ENCODE measurements around the gene VSIR. TPM values are rescaled to one million over a fixed set of nuclear protein-coding genes. Genes with fewer than 3 reads are reported as not detected.

VSIR gene
- total RNA-seq, 2 donors from 2014 or later: 0.07 to 0.68 TPM

- Histone ChIP-seq H3K4me1 (ENCODE audit: control insufficient read depth, insufficient read depth, low read length) (no peaks in the 10 kb centered on the region), H3K4me3 (ENCODE audit: low read length) (no peak overlapping the region), H3K9me3 (ENCODE audit: control insufficient read depth, low read length) (no peaks in the 10 kb centered on the region), H3K27ac (ENCODE audit: low read depth, low read length) (no peak overlapping the region), H3K27me3 (ENCODE audit: control insufficient read depth, insufficient read depth, low read length, poor library complexity, severe bottlenecking) (peaks cover 16% of the 10 kb centered on the region), H3K36me3 (ENCODE audit: control insufficient read depth, insufficient read depth, low read length) (no peaks in the 10 kb centered on the region), H3K9ac (ENCODE audit: extremely low read depth, low read length, poor library complexity, severe bottlenecking) (no peak overlapping the region)
- DNase-seq: no peak
- Mint-ChIP-seq H3K27ac (no peak overlapping the region), H3K4me3 (no peak overlapping the region), H3K4me1 (peaks cover 5% of the 10 kb centered on the region), H3K27me3 (ENCODE audit: insufficient read depth) (peaks cover 34% of the 10 kb centered on the region), H3K36me3 (ENCODE audit: low read depth) (no peaks in the 10 kb centered on the region), H3K9me3 (no peaks in the 10 kb centered on the region)
- no peak for TF ChIP-seq CTCF (conservative IDR thresholded peaks at IDR 0.05)
- WGBS, 2 experiments (ENCODE audit: insufficient coverage in 1 of 2, insufficient read length in 1 of 2): 83 to 86% methylated on average over 8 to 11 of the region's 11 CpGs
These were observed 9.8 kb downstream of the VSIR start for GRCh38 chr10:71763352-71764127.

GRCh38 chr10:71762324-71762723 lies 11.0 kb downstream of the VSIR start:
- no peak for TF ChIP-seq CTCF (conservative IDR thresholded peaks at IDR 0.05)
- H3K4me3 Mint-ChIP-seq: no peak overlapping the region
- DNase-seq: no peak
- no peaks in the 10 kb centered on the region for H3K4me1 ChIP-seq (ENCODE audit: control insufficient read depth, insufficient read depth, low read length)
- no peak overlapping the region for H3K27ac Mint-ChIP-seq
- peaks cover 2% of the 10 kb centered on the region for H3K4me1 Mint-ChIP-seq
- H3K36me3 Mint-ChIP-seq (ENCODE audit: low read depth): no peaks in the 10 kb centered on the region
- no peaks in the 10 kb centered on the region for H3K9me3 ChIP-seq (ENCODE audit: control insufficient read depth, low read length)
- no peaks in the 10 kb centered on the region for H3K9me3 Mint-ChIP-seq
- H3K36me3 ChIP-seq (ENCODE audit: control insufficient read depth, insufficient read depth, low read length): no peaks in the 10 kb centered on the region
- 88 to 95% methylated on average over 5 of the region's 5 CpGs for WGBS, 2 experiments (ENCODE audit: insufficient coverage in 1 of 2, insufficient read length in 1 of 2)
- H3K27me3 ChIP-seq (ENCODE audit: control insufficient read depth, insufficient read depth, low read length, poor library complexity, severe bottlenecking): peaks cover 16% of the 10 kb centered on the region
- no peak overlapping the region for H3K27ac ChIP-seq (ENCODE audit: low read depth, low read length)
- H3K9ac ChIP-seq (ENCODE audit: extremely low read depth, low read length, poor library complexity, severe bottlenecking): no peak overlapping the region
- no peak overlapping the region for H3K4me3 ChIP-seq (ENCODE audit: low read length)
- peaks cover 34% of the 10 kb centered on the region for H3K27me3 Mint-ChIP-seq (ENCODE audit: insufficient read depth)

- peaks cover 16% of the 10 kb centered on the region for H3K27me3 ChIP-seq (ENCODE audit: control insufficient read depth, insufficient read depth, low read length, poor library complexity, severe bottlenecking)
- no peaks in the 10 kb centered on the region for H3K9me3 ChIP-seq (ENCODE audit: control insufficient read depth, low read length)
- peak; percentile 68 for TF ChIP-seq CTCF (conservative IDR thresholded peaks at IDR 0.05)
- H3K4me1 ChIP-seq (ENCODE audit: control insufficient read depth, insufficient read depth, low read length): no peaks in the 10 kb centered on the region
- H3K27ac Mint-ChIP-seq: no peak overlapping the region
- H3K27me3 Mint-ChIP-seq (ENCODE audit: insufficient read depth): peaks cover 34% of the 10 kb centered on the region
- H3K4me1 Mint-ChIP-seq: peaks cover 1% of the 10 kb centered on the region
- H3K36me3 Mint-ChIP-seq (ENCODE audit: low read depth): no peaks in the 10 kb centered on the region
- no peak overlapping the region for H3K9ac ChIP-seq (ENCODE audit: extremely low read depth, low read length, poor library complexity, severe bottlenecking)
- H3K4me3 ChIP-seq (ENCODE audit: low read length): no peak overlapping the region
- no peak overlapping the region for H3K27ac ChIP-seq (ENCODE audit: low read depth, low read length)
- H3K4me3 Mint-ChIP-seq: no peak overlapping the region
- peak; percentile 71 for DNase-seq
- WGBS, 2 experiments (ENCODE audit: insufficient coverage in 1 of 2, insufficient read length in 1 of 2): 93% methylated on average over 16 to 26 of the region's 26 CpGs
- H3K36me3 ChIP-seq (ENCODE audit: control insufficient read depth, insufficient read depth, low read length): no peaks in the 10 kb centered on the region
- H3K9me3 Mint-ChIP-seq: no peaks in the 10 kb centered on the region
These were observed 11.7 kb downstream of the VSIR start for GRCh38 chr10:71761541-71762113.
